CD14-positive monocyte (primary cell): ENCODE data around the gene ZBTB5. TPM values are rescaled to one million over a fixed set of nuclear protein-coding genes. Genes with fewer than 3 reads are reported as not detected.

Experiments
- DNase-seq, 3 donors: peaks; one replicate each; pipeline ENCODE4 v3.0.0-alpha.2; 2011 to 2022
- H2AFZ ChIP-seq: 2 replicates; pipeline ENCODE4 v1.6.0; 2012; ENCODE audit warnings: mild to moderate bottlenecking, low read depth, low read length, inconsistent platforms; ENCODE audit not compliant: insufficient read depth, poor library complexity, severe bottlenecking
- H3K27ac ChIP-seq, 2 donors: 1 replicate in 1 of 2; 2 replicates in 1 of 2; pipeline ENCODE4 v1.5.1; 2012 to 2013; ENCODE audit warnings: low read length in 2 of 2, control low read depth in 1 of 2, inconsistent platforms in 1 of 2, low read depth in 1 of 2, mild to moderate bottlenecking in 1 of 2
- H3K27me3 ChIP-seq, 2 donors: one replicate each; pipeline versions ENCODE4 v1.6.0 to v1.6.1; 2011 to 2013; ENCODE audit warnings: low read length in 2 of 2; ENCODE audit not compliant: control insufficient read depth in 2 of 2, insufficient read depth in 2 of 2
- H3K36me3 ChIP-seq, 2 donors: replicated peaks in 1 of 2; 1 replicate in 1 of 2; 2 replicates in 1 of 2; pipeline versions ENCODE4 v1.5.1 to v1.6.1; 2012 to 2013; ENCODE audit warnings: low read length in 2 of 2, control low read depth in 1 of 2, inconsistent platforms in 1 of 2, mild to moderate bottlenecking in 1 of 2; ENCODE audit not compliant: insufficient read depth in 2 of 2, control insufficient read depth in 1 of 2
- H3K4me1 ChIP-seq, 2 donors: 1 replicate in 1 of 2; 2 replicates in 1 of 2; pipeline versions ENCODE4 v1.5.1 to v1.6.1; 2012 to 2013; ENCODE audit warnings: low read length in 2 of 2, control low read depth in 1 of 2, inconsistent platforms in 1 of 2, mild to moderate bottlenecking in 1 of 2, moderate library complexity in 1 of 2; ENCODE audit not compliant: insufficient read depth in 2 of 2, control insufficient read depth in 1 of 2
- H3K4me2 ChIP-seq: replicated peaks from 2 replicates; pipeline ENCODE3; 2012; ENCODE audit warnings: low read length, moderate library complexity, mild to moderate bottlenecking; ENCODE audit not compliant: poor library complexity, severe bottlenecking; ENCODE audit errors: extremely low read depth
- H3K4me3 ChIP-seq, 3 experiments: fragments of 200-600 bp in 1 of 3; sonication (generic) in 1 of 3; replicated peaks in 1 of 3; 1 replicate in 2 of 3; 2 replicates in 1 of 3; pipeline ENCODE4 v1.5.1; 2011 to 2013; ENCODE audit warnings: low read length in 3 of 3, mild to moderate bottlenecking in 3 of 3, control low read depth in 2 of 3, low read depth in 2 of 3, inconsistent platforms in 1 of 3, moderate library complexity in 1 of 3
- H3K79me2 ChIP-seq: 2 replicates; pipeline ENCODE4 v1.6.0; 2012; ENCODE audit warnings: mild to moderate bottlenecking, control low read depth, inconsistent platforms, low read length, moderate library complexity; ENCODE audit not compliant: insufficient read depth
- H3K9ac ChIP-seq: 2 replicates; pipeline ENCODE4 v1.6.0; 2017; ENCODE audit warnings: low read length, mild to moderate bottlenecking; ENCODE audit not compliant: insufficient read depth, poor library complexity, severe bottlenecking
- H3K9me3 ChIP-seq, 2 donors: replicated peaks in 1 of 2; 1 replicate in 1 of 2; 2 replicates in 1 of 2; pipeline versions ENCODE4 v1.5.1 to v1.6.1; 2012 to 2013; ENCODE audit warnings: low read length in 2 of 2, control low read depth in 1 of 2; ENCODE audit not compliant: control insufficient read depth in 1 of 2, insufficient read depth in 1 of 2
- H4K20me1 ChIP-seq: 2 replicates; pipeline ENCODE4 v1.6.0; 2012; ENCODE audit warnings: mild to moderate bottlenecking, low read length, control low read depth, moderate library complexity; ENCODE audit not compliant: insufficient read depth
- H3K27ac Mint-ChIP-seq, 7 donors: one replicate each; pipeline ENCODE4 v1.8.0; 2020; ENCODE audit warnings: mild to moderate bottlenecking in 7 of 7, mixed read lengths in 7 of 7, moderate library complexity in 6 of 7, inconsistent platforms in 2 of 7
- H3K27me3 Mint-ChIP-seq, 3 donors: one replicate each; pipeline ENCODE4 v1.8.0; 2021 to 2022; ENCODE audit warnings: low read depth in 3 of 3, mild to moderate bottlenecking in 3 of 3, mixed read lengths in 3 of 3, moderate library complexity in 3 of 3, inconsistent platforms in 1 of 3
- H3K36me3 Mint-ChIP-seq, 2 donors: one replicate each; pipeline ENCODE4 v1.8.0; 2020; ENCODE audit warnings: mixed read lengths in 2 of 2, inconsistent platforms in 1 of 2, mild to moderate bottlenecking in 1 of 2
- H3K4me1 Mint-ChIP-seq: one replicate; pipeline ENCODE4 v1.8.0; 2020; ENCODE audit warnings: mild to moderate bottlenecking, mixed read lengths
- H3K4me3 Mint-ChIP-seq, 2 donors: one replicate each; pipeline ENCODE4 v1.8.0; 2020; ENCODE audit warnings: mild to moderate bottlenecking in 2 of 2, mixed read lengths in 2 of 2, moderate library complexity in 1 of 2
- H3K9me3 Mint-ChIP-seq, 7 donors: one replicate each; pipeline ENCODE4 v1.8.0; 2020 to 2022; ENCODE audit warnings: mixed read lengths in 7 of 7, mild to moderate bottlenecking in 6 of 7, moderate library complexity in 6 of 7, inconsistent platforms in 2 of 7
- CTCF ChIP-seq: fragments of 200-600 bp; IDR thresholded peaks from one replicate; pipeline ENCODE4 v1.8.0; 2022; ENCODE audit warnings: antibody characterized with exemption, mild to moderate bottlenecking
- WGBS: methylation state at CpG from one replicate; pipeline ENCODE4 v1.1.5; 2013; ENCODE audit warnings: missing lambda C conversion rate; ENCODE audit not compliant: insufficient coverage; 5-methylcytosine and 5-hydroxymethylcytosine counted together
- intact Hi-C, 2 donors: fragments of 100-400 bp; cut with micrococcal nuclease; formaldehyde crosslinking; loops; one replicate each; pipeline versions ENCODE4 v1.15.0 to v1.15.1; 2023
- polyA plus RNA-seq, 3 donors: library from polyadenylated mRNA; depleted of rRNA in 1 of 3; unstranded in 2 of 3; stranded (reverse) in 1 of 3; fragments of 300-500 nt in 2 of 3; fragments of >200 nt in 1 of 3; fragmentation: Illumina TruSeq in 2 of 3; gene quantifications; 1 replicate in 2 of 3; 2 replicates in 1 of 3; pipeline ENCODE4 v1.2.3, GENCODE V29; 2012 to 2021

Gene ZBTB5
- polyA plus RNA-seq, 3 donors, result 0.58 to 6.4 (median 1.4) TPM

- Histone ChIP-seq H4K20me1 (no peaks in the 10 kb centered on the region), H3K9me3 (no peaks in the 10 kb centered on the region), H3K27me3 (no peaks in the 10 kb centered on the region), H2AFZ (no peak overlapping the region), H3K4me3 (no peak overlapping the region), H3K27ac (no peak overlapping the region), H3K9ac (no peak overlapping the region), H3K36me3 (no peaks in the 10 kb centered on the region), H3K4me2 (no peak overlapping the region), H3K4me1 (no peaks in the 10 kb centered on the region), H3K79me2 (no peaks in the 10 kb centered on the region)
- Mint-ChIP-seq H3K4me3 (no peak overlapping the region), H3K9me3 (no peaks in the 10 kb centered on the region), H3K27ac (no peak overlapping the region), H3K4me1 (peaks cover 4% of the 10 kb centered on the region), H3K27me3 (peaks cover 4 to 8% (median 5%) of the 10 kb centered on the region in 3 donors), H3K36me3 (no peaks in the 10 kb centered on the region)
- no peak for TF ChIP-seq CTCF
- intact Hi-C loops, result no loop called here
- no peak for DNase-seq
- WGBS, result no CpG with 5 or more reads among the region's 8 CpGs
These were observed 69.6 kb downstream of the ZBTB5 start for GRCh38 chr9:37395663-37396062.

- no peak overlapping the region for H3K27ac Mint-ChIP-seq
- WGBS, result 63% methylated on average over 4 of the region's 12 CpGs
These were observed 70.0 kb downstream of the ZBTB5 start for GRCh38 chr9:37395229-37395628.

More at GRCh38 chr9:37395229-37395628, 70.0 kb downstream of the ZBTB5 start:
- Histone ChIP-seq H3K36me3 (no peaks in the 10 kb centered on the region), H3K79me2 (no peaks in the 10 kb centered on the region), H3K9me3 (no peaks in the 10 kb centered on the region), H4K20me1 (no peaks in the 10 kb centered on the region), H3K27ac (no peak overlapping the region), H3K27me3 (no peaks in the 10 kb centered on the region), H3K4me2 (no peak overlapping the region), H3K4me3 (no peak overlapping the region), H2AFZ (no peak overlapping the region), H3K4me1 (no peaks in the 10 kb centered on the region), H3K9ac (no peak overlapping the region)
- intact Hi-C loops, result no loop called here
- no peaks in the 10 kb centered on the region for H3K36me3 Mint-ChIP-seq
- DNase-seq, result no peak
- H3K9me3 Mint-ChIP-seq, result no peaks in the 10 kb centered on the region
- peaks cover 3 to 8% (median 4%) of the 10 kb centered on the region in 3 donors for H3K27me3 Mint-ChIP-seq
- peaks cover 4% of the 10 kb centered on the region for H3K4me1 Mint-ChIP-seq
- no peak overlapping the region for H3K4me3 Mint-ChIP-seq
- no peak for TF ChIP-seq CTCF
